Measurements from ENCODE around the gene HECTD4. TPM values are rescaled to one million over a fixed set of nuclear protein-coding genes. Genes with fewer than 3 reads are reported as not detected.
"Not testable (repeated sequence)": the region's sequence is repeated elsewhere in the genome, so short reads cannot be mapped to it uniquely, and the experiment has no call there.

Gene HECTD4
- total RNA-seq, 2 donors from 2014 or later = 50.6 to 73.4 TPM

DNA sequence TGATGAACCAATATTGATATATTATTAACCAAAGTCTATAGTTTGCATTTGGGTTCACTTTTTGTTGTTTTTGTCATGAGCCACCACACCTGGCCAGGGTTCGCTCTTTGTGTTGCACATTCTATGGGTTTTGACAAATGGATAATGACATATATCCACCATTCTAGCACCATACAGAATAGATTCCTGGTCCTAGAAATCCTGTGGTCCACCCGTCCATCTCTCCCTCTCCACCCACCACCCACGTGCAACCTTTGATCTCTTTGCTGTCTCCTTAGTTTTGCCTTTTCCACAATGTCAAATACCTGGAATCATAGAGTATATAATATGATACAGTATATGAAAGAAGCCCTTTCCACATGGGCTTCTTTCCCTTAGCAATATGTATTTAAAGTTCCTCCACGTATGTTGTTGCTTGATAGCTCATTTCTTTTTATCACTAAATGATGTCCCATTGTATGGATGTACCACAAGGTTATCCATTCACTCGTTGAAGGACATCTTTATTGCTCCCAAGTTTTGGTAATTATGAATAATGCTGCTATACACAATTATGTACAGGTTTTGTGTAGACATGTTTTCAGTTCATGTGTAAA is 19.8 kb upstream of the HECTD4 start:
- Histone ChIP-seq H3K27me3 (replicated peaks; ENCODE audit: insufficient read depth) (no peaks in the 10 kb centered on the region), H3K9me3 (no peaks in the 10 kb centered on the region), H3K4me3 (no peak overlapping the region), H3K36me3 (peaks cover 0 to 13% of the 10 kb centered on the region in 2 donors), H3K27ac (no peak overlapping the region), H3K4me1 (replicated peaks) (no peaks in the 10 kb centered on the region)
- intact Hi-C loops (cut with DNase I) = no loop called here
- TF ChIP-seq POLR2AphosphoS5 (IDR thresholded peaks at IDR 0.05) (no peak), POLR2A (IDR thresholded peaks at IDR 0.05) (no peak), CTCF (IDR thresholded peaks at IDR 0.05) (no peak)
- no peak for DNase-seq (ENCODE audit: low spot score)
- 53% methylated on average over 5 of the region's 5 CpGs for WGBS

GRCh38 chr12:112401054-112401453 is 18.8 kb upstream of the HECTD4 start:
- peaks cover 0 to 4% of the 10 kb centered on the region in 2 donors for H3K36me3 ChIP-seq
- 94% methylated on average over 5 of the region's 5 CpGs for WGBS
- TF ChIP-seq CTCF (IDR thresholded peaks at IDR 0.05) = no peak
- TF ChIP-seq POLR2A (IDR thresholded peaks at IDR 0.05) = no peak
- TF ChIP-seq POLR2AphosphoS5 (IDR thresholded peaks at IDR 0.05) = no peak
- H3K4me1 ChIP-seq (replicated peaks) = no peaks in the 10 kb centered on the region
- H3K27me3 ChIP-seq (replicated peaks; ENCODE audit: insufficient read depth) = no peaks in the 10 kb centered on the region
- H3K9me3 ChIP-seq = no peaks in the 10 kb centered on the region
- no peak for DNase-seq (ENCODE audit: low spot score)
- no peak overlapping the region for H3K4me3 ChIP-seq
- H3K27ac ChIP-seq = no peak overlapping the region
- intact Hi-C loops (cut with DNase I) = no loop called here

GRCh38 chr12:112393328-112393727 is 11.1 kb upstream of the HECTD4 start:
- WGBS = 63% methylated on average over 1 of the region's 1 CpG
- no peaks in the 10 kb centered on the region for H3K4me1 ChIP-seq (replicated peaks)
- no peaks in the 10 kb centered on the region for H3K9me3 ChIP-seq
- no peak overlapping the region for H3K4me3 ChIP-seq
- H3K27me3 ChIP-seq (replicated peaks; ENCODE audit: insufficient read depth) = no peaks in the 10 kb centered on the region
- H3K36me3 ChIP-seq = no peaks in the 10 kb centered on the region
- H3K27ac ChIP-seq = no peak overlapping the region
- no peak for TF ChIP-seq POLR2AphosphoS5 (IDR thresholded peaks at IDR 0.05)
- no peak for TF ChIP-seq CTCF (IDR thresholded peaks at IDR 0.05)
- no peak for TF ChIP-seq POLR2A (IDR thresholded peaks at IDR 0.05)
- DNase-seq (ENCODE audit: low spot score) = no peak
- intact Hi-C loops (cut with DNase I) = no loop called here

- intact Hi-C loops (cut with DNase I); DNase-seq (ENCODE audit: low spot score); H3K27me3 ChIP-seq (replicated peaks; ENCODE audit: insufficient read depth); H3K4me1 ChIP-seq (replicated peaks); H3K9me3 ChIP-seq; H3K4me3 ChIP-seq; H3K27ac ChIP-seq; H3K36me3 ChIP-seq: not testable (repeated sequence)
- 64% methylated on average over 4 of the region's 4 CpGs for WGBS
Observed at GRCh38 chr12:112389922-112390654, 7.9 kb upstream of the HECTD4 start.

DNA sequence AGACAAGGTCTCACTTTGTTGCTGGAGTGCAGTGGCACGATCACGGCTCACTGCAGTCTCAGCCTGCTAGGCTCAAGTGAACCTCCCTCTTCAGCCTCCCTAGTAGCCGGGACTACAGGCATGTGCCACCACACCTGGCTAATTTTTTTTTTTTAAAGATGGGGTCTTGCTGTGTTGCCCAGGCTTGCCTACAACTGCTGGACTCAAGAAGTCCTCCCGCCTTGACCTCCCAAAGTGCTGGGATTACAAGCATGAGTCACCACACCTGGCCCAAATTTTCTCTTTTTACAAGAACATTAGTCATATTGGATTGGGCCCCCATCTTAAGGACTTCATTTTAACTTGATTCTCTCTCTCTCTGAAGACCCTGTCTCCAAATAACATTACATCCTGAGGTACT is 7.0 kb upstream of the HECTD4 start:
- Histone ChIP-seq H3K27ac (no peak overlapping the region), H3K27me3 (replicated peaks; ENCODE audit: insufficient read depth) (no peaks in the 10 kb centered on the region), H3K4me1 (replicated peaks) (no peaks in the 10 kb centered on the region), H3K4me3 (no peak overlapping the region), H3K36me3 (no peaks in the 10 kb centered on the region), H3K9me3 (no peaks in the 10 kb centered on the region)
- intact Hi-C loops (cut with DNase I) = no loop called here
- WGBS = 76% methylated on average over 4 of the region's 4 CpGs
- no peak for DNase-seq (ENCODE audit: low spot score)
- TF ChIP-seq POLR2A (IDR thresholded peaks at IDR 0.05) (no peak), POLR2AphosphoS5 (IDR thresholded peaks at IDR 0.05) (no peak)

DNA sequence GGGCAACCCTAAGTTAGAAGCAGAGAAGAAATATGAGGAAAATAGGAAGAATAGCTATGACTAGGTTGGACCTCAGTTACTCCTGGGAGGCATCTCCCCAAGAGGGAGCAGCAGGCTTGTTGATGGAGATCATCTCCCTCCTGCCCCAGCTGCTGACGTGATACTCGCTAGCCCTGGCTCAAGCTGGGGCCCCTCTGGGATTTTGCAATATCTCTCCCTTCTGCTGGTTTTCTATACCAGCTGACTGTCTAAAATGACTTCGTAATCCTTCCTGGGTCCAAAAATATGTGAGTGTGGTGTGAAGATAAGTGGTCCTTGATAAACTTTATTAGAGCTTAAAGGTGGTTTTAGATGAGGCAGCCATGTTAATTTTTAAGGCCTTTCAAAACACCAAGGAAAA is 4.5 kb upstream of the HECTD4 start:
- Histone ChIP-seq H3K36me3 (no peaks in the 10 kb centered on the region), H3K4me1 (replicated peaks) (no peaks in the 10 kb centered on the region), H3K27me3 (replicated peaks; ENCODE audit: insufficient read depth) (no peaks in the 10 kb centered on the region), H3K27ac (no peak overlapping the region), H3K9me3 (no peaks in the 10 kb centered on the region), H3K4me3 (no peak overlapping the region)
- no peak for TF ChIP-seq POLR2A (IDR thresholded peaks at IDR 0.05)
- 73% methylated on average over 3 of the region's 3 CpGs for WGBS
- intact Hi-C loops (cut with DNase I) = no loop called here
- DNase-seq (ENCODE audit: low spot score) = no peak
